ENCODE results near the gene MYO3B.

The MYO3B gene

DNA sequence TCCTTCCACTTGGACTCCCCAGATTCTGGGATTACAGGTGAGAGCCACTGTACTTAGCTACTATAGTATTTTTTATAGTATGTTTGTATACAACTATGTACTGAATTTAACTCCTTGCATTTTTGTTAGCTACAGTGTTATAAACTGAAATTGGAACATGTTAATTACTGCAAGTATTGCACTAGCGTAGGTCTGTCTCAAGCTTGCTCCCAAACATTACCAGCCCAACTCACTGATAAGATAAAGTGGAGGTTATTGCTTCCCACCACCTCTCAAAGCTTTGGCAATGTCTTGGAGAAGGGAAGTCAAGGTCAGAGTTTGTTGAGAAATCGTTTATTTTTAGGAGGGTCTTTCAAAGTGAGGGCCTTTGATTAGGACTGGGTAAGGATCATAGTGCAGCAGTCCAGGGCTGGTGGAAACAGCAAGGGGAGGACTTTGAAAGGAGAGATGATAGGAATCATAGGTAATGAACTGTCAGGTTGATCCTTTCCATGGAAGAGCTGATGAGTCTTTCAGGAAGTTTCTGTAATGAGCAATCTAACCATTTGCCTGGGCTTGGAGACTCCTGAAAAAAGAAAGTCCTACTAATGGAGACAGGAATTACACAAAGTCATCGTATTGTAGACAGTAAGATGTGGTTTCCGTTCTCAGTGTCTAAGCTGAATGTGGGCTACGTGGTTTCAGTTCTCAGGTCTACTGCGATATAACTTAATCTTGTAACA lies 257.1 kb downstream of the MYO3B start:
- TF ChIP-seq, protein P1, sequence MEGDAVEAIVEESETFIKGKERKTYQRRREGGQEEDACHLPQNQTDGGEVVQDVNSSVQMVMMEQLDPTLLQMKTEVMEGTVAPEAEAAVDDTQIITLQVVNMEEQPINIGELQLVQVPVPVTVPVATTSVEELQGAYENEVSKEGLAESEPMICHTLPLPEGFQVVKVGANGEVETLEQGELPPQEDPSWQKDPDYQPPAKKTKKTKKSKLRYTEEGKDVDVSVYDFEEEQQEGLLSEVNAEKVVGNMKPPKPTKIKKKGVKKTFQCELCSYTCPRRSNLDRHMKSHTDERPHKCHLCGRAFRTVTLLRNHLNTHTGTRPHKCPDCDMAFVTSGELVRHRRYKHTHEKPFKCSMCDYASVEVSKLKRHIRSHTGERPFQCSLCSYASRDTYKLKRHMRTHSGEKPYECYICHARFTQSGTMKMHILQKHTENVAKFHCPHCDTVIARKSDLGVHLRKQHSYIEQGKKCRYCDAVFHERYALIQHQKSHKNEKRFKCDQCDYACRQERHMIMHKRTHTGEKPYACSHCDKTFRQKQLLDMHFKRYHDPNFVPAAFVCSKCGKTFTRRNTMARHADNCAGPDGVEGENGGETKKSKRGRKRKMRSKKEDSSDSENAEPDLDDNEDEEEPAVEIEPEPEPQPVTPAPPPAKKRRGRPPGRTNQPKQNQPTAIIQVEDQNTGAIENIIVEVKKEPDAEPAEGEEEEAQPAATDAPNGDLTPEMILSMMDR (IDR thresholded peaks at IDR 0.05; ENCODE audit: control insufficient read depth, extremely low read depth, insufficient read depth): no peak
- no peak for DNase-seq (ENCODE audit: low read depth)
- no peak overlapping the region for H3K4me3 ChIP-seq (ENCODE audit: low read depth, low read length)

DNA sequence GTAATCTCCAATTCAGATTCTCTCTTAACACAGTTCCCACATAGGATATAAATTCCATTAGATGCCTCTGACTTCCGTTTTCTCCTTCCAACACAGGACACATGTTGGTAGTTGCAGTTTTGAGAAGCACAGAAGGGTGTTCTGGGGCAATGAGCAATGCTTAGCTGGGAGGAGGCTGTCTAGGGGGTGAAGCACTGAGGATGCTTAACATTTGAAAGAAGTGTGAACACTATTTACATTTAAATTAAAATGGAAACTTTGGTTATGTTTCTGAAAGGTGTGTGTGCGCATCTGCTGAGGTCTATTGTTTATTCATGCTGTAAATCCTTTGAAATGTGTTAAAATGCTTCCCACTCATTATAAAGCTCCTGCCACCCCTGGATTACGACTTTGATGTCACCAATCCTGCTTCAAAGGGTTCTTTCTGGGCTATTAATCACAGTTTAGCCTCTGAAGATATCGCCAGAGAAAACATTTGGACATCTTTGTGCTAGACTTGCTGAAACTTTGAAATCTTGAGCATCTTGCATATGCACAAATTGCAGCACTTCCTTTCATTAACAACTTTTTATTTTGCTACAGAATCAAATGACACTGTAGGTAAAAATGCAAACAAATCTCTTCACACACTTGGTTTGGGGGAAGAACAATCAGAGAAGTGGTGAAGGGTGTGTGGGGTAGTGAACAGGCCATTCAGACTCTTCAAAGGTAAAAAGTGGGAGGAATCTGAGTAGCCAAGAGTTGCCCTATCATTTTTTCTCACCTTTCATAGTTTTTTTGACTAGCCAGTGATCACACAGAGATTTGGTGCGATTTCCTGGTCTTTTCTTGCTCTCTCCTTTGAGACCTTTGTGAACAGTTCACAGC lies 258.4 kb downstream of the MYO3B start:
- TF ChIP-seq, protein P1 (IDR thresholded peaks at IDR 0.05; ENCODE audit: control insufficient read depth, extremely low read depth, insufficient read depth): no peak
- H3K4me3 ChIP-seq (ENCODE audit: low read depth, low read length): no peak overlapping the region
- no peak for DNase-seq (ENCODE audit: low read depth)

DNA sequence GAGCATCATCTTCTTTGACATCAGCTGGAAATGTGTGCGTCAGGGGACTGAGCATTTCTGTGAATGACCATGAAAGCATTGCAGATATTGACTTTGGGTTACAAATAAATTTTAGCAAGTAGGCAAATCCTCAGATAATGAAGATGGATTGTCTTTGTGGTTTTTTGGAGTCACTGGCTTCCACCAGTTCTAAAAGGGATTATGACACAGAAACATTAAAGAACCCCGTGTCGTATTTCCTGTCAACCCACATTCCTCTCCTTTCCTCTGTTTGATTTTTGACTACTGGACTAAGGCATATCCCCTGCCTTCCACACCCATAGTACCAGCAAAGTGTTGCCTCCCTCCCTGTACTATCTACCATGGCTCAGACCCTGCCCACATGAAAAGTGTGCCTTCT lies 268.1 kb downstream of the MYO3B start:
- no peak overlapping the region for H3K4me3 ChIP-seq (ENCODE audit: low read depth, low read length)
- TF ChIP-seq, protein P1 (IDR thresholded peaks at IDR 0.05; ENCODE audit: control insufficient read depth, extremely low read depth, insufficient read depth): no peak
- DNase-seq (ENCODE audit: low read depth): no peak

DNA sequence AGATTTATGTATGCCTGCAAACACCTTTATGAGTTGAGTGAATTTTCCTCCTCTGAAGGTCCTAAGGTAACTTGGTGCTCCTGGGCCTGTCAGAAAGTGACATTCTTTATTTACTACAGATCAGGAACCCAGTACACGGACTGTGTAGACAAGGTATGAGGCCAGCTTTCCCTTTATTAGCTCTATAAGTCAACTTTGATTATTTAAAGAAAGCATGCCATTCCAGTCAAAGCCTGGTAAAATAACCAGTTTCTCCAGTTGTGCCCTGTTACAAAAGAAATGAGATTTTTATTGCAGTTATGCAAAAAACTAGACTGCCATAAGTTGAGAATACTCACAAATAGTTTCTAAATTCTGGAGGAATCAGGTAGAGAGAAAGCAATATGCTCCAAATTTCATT lies 271.1 kb downstream of the MYO3B start:
- DNase-seq (ENCODE audit: low read depth): no peak
- TF ChIP-seq, protein P1 (IDR thresholded peaks at IDR 0.05; ENCODE audit: control insufficient read depth, extremely low read depth, insufficient read depth): no peak
- H3K4me3 ChIP-seq (ENCODE audit: low read depth, low read length): no peak overlapping the region

DNA sequence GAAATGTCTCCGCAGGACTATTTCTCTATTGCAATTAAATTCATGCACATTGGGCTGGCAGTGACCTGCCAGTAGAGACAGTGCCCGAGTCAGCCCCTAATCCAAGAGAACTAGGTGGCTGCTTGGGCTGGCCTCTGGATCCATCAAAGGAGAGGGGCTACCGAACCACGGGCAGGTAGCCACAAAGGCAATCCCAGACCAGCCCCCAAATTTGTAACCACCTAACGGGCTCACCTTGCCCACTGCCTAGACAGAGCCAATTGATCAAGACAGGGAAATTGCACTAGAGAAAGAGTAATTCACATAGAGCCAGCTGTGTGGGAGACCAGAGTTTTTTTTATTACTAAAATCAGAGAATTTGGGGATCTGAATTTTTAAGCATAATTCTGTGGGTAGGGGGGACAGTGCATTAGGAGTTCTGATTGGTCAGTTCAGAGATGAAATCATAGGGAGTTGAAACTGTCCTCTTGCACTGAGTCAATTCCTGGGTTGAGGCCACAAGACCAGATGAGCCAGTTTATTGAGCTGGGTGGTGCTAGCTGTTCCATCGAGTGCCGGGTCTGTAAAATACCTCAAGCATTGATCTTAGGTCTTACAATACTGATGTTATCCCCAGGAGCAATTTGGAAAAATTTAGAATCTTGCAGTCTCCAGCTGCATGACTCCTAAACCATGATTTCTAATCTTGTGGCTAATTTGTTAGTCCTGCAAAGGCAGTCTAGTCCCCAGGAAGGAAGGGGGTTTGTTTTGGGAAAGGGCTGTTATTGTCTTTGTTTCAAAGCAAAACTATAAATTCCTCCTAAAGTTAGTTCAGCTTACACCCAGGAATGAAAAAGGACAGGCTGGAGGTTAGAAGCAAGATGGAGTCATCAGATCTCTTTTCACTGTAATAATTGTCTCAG lies 276.8 kb downstream of the MYO3B start:
- peak; percentile 2 for DNase-seq (ENCODE audit: low read depth)
- TF ChIP-seq, protein P1 (IDR thresholded peaks at IDR 0.05; ENCODE audit: control insufficient read depth, extremely low read depth, insufficient read depth): no peak
- no peak overlapping the region for H3K4me3 ChIP-seq (ENCODE audit: low read depth, low read length)

DNA sequence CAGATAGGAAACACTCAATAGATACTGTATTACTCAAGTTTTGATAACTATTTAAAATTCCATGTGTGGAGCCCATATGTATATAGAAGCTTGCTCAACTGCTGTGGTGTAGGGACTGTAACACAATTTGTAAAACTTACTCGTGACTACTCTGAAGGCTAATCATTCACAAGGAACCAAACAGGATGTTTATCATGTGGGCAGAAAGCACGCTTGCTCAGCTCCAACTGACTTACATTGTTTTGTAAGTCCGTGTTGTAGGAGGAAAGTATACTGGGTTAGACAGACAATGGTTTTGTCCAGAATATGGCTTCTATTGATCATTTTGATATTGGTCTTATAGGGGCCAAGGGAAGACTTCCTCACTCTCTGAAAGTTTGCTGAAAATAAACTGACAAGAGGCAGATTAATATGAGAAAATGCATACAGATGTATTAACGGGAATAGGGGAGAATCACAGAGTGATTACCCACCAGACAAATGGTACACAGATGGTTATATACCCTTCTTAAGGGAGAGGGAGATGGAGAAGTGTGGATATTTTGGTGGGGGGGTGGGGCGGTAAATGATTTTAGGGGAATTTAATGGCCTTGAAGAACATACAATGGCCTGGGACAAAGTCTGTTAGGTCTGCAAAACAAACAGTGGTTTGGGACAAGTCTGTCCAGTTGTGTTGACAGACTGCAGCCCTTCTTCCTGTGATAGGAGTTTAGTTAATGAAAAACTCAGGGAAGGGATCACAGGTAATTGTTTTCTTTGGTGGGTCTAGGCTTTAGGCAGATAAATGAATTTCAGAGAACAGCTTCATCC lies 277.9 kb downstream of the MYO3B start:
- TF ChIP-seq, protein P1 (IDR thresholded peaks at IDR 0.05; ENCODE audit: control insufficient read depth, extremely low read depth, insufficient read depth): no peak
- peak; percentile 19 for DNase-seq (ENCODE audit: low read depth)
- H3K4me3 ChIP-seq (ENCODE audit: low read depth, low read length): no peak overlapping the region

Measured in LNCaP clone FGC (cell line).